NK-92 (cell line): Measurements from ENCODE around the gene E2F2.

Source experiments
- DNase-seq: peaks from one replicate; lab custom pipeline; 2025; ENCODE audit not compliant: unreplicated experiment; lab: John Stamatoyannopoulos, UW

E2F2 gene

DNA sequence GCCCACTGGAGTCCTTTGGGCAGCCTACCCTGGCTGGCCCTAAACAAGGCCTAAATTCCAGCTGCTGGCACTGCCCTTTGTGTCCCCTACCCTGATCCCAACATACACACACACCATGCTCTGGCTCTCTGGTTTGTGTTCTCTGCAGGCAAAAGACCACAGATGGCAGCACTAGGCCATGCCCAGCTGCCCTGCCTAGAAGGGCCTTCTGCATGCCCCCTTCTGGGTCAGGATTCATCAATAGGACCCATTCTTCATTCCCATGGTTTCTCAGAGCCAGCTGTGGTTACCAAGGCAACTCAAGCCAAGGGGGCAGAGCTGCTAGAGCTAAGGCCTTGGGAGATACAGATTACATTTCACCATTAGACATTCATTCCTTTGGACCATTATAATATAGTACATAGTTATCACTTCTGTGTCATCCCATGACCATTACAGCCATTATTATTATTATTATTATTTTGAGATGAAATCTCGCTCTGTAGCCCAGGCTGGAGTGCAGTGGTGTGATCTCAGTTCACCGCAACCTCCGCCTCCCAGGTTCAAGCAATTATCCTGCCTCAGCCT lies 64.5 kb downstream of the E2F2 start:
- no peak for DNase-seq

DNA sequence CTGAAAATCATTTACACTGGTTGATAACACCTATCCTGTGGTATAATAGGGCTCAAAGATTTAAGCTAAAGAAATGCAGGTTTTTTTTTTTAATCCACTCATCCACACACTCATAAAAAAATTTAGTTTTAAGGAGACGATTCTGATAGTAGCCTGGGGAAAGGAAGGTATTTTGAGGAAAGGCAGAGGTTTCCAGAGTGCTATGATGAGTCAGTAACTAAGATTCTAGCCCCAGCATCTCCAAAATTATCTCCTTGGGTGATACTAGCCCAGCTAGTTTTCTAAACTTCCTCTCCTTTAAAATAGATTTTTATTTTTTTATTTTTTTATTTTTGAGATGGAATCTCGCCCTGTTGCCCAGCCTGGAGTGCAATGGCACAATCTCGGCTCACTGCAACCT lies 67.7 kb downstream of the E2F2 start:
- no peak for DNase-seq

DNA sequence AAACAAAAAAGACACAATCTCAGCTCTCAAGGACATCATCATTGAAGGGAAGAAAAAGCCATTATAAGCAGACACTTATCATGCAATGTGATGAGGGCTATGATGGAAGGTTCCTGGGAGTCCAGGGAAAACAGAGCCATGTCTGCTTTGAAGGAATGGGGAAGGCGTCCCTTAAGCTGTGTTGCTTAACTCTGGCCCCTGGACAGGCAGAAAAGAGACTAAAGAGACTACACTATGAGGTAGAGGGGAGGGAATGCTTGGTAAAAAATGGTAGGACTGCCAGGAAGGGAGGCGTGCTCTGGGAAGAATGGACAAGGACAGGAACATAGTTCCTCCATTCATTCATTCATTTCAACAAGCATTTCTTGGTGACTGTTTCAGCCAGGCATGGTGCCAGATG lies 68.3 kb downstream of the E2F2 start:
- no peak for DNase-seq

DNA sequence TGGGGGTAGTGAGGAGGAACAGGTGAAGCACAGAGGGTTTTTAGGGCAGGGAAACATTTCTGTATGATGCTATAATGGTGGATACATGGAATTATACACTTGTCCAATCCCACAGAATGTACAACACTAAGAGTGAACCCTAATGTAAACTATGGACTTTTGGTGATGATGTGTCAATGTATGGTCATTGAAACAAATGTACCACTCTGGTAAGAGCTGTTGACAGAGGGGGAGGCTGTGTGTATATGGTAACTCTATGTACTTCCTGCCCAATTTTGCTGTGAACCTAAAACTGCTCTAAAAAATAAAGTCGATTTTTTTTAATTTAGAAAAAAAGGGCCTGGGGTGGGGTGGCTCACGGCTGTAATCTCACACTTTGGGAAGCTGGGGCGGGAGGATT lies 70.0 kb downstream of the E2F2 start:
- no peak for DNase-seq

DNA sequence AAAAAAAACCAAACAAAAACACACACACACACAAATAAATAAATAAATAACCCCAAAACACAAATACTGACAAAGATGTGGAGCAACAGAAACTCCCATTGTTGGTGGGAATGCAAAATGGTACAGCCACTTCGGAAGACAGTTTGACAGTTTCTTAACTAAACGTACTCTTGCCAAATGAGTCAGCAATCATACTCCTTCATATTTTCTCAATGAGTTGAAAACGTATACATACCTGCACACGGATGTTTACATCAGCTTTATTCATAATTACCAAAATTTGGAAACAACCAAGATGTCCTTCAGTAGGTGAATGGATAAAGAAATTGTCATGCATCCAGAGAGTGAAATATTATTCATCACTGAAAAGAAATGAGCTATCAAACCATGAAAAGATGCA lies 70.5 kb downstream of the E2F2 start:
- no peak for DNase-seq

DNA sequence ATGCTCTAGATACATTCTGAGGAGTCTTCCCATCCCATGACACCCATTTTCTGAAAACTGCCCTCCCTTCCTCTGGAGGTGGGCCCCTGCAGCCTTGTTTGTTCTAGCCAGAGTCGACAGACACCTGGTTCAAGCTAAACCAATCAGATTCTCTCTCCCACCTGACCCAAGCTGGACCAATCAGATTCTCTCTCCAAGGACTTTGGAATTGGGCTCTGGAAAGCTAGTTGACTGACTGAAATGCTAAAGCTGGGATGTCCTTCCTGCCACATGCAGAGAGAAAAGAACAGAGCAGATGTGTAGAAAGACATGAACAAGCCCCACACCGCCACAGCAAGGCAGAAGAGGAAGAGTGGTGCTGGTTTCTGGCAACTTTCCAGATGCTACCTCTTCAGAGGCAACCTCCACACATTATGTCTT lies 71.7 kb downstream of the E2F2 start:
- DNase-seq: no peak
